Transverse colon (tissue), 3 donors: ENCODE results near the gene FRG2.
"Not testable (repeated sequence)": the region's sequence is repeated elsewhere in the genome, so short reads cannot be mapped to it uniquely, and the experiment has no call there.

Source experiments
- CTCF ChIP-seq, 5 experiments: fragments of 200-600 bp in 3 of 5; fragments of 450-650 bp in 2 of 5; sonication (generic) in 3 of 5; IDR thresholded peaks; 1 replicate in 2 of 5; 2 replicates in 3 of 5; pipeline ENCODE4 v1.5.1; 2016 to 2017; ENCODE audit warnings: antibody characterized with exemption in 5 of 5, inconsistent platforms in 3 of 5, mild to moderate bottlenecking in 2 of 5, moderate library complexity in 1 of 5
- POLR2A ChIP-seq: fragments of 450-650 bp; IDR thresholded peaks from one replicate; pipeline ENCODE4 v1.6.1; 2016; ENCODE audit warnings: antibody characterized with exemption, mild to moderate bottlenecking, moderate library complexity

GRCh38 chr4:190031264-190031663 lies 4.2 kb upstream of the FRG2 start:
- TF ChIP-seq POLR2A; CTCF (IDR thresholded peaks at IDR 0.05): not testable (repeated sequence)
